ENCODE results near the gene SLC35B1. TPM values are rescaled to one million over a fixed set of nuclear protein-coding genes. Genes with fewer than 3 reads are reported as not detected.
A peak's percentile ranks its signal among the peaks of the same experiment; 100 is the strongest.

Gene SLC35B1
- total RNA-seq, 1 experiment from 2014 or later, result 44.7 TPM

- POLR2A ChIA-PET (ENCODE audit: unreplicated experiment), result no interaction called here
Measured at GRCh38 chr17:49687878-49688491, 19.8 kb downstream of the SLC35B1 start.

DNA sequence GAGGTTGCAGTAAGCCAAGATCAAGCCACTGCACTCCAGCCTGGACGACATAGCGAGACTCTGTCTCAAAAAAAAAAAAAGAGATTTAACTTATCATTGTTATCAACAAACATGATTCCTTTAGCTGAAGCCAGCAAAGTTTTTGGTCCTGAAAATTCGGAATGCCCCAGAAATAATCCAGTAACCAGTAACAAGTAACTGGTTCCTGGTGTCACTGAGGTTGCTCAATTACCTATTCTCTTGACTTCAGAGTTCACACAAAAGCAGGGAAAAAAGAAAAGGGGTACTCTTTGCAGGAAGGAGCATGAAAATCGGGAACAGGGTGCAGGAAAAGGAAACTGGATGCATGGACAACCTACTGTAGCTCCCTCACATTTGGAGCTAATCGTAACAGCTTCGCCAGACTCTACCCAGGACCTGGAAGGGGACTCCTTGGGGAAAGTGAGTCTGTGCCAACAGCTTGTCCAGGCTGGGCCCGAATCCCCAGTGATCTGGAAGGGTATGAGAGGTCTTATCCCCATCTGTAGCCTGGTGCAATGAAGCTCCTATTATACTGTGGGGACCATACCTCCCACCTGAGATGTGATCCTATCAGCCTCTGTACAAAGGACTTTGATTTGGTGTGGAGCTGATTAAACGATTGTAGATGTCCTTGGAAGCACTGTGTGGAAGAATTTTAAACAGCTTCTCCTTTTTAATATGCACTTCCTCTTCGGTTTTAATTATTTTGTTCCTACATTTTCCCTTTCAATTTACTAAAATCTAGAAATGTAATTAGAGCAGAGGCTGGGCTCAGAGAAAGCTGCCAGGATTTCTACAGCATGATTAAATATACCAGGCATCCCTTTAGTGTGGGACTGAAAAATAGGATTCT lies 26.4 kb downstream of the SLC35B1 start:
- DNase-seq, result no peak
- TF ChIP-seq EZH2 (IDR thresholded peaks at IDR 0.05; ENCODE audit: low read depth) (no peak), CTCF (conservative IDR thresholded peaks at IDR 0.05) (no peak)
- Histone ChIP-seq H3K79me2 (ENCODE audit: low read depth) (peaks cover 10% of the 10 kb centered on the region), H3K9me2 (ENCODE audit: insufficient read depth) (no peaks in the 10 kb centered on the region), H3K9me3 (ENCODE audit: insufficient read depth, low read depth) (no peaks in the 10 kb centered on the region), H3K4me3 (no peak overlapping the region), H3K4me2 (no peak overlapping the region), H4K20me1 (ENCODE audit: insufficient read depth) (peaks cover 8% of the 10 kb centered on the region; the same call in 1 of the 2 replicates), H3K4me1 (replicated peaks; ENCODE audit: insufficient read depth) (peaks cover 7% of the 10 kb centered on the region), H3F3A (ENCODE audit: insufficient read depth, low read depth) (0 out of 2 replicates have a peak, but pooled peaks cover 5% of the 10 kb centered on the region), H2AFZ (no peak overlapping the region), H3K27me3 (ENCODE audit: insufficient read depth, low read depth) (peaks cover 13% of the 10 kb centered on the region), H3K27ac (no peak overlapping the region), H3K36me3 (ENCODE audit: low read depth) (no peaks in the 10 kb centered on the region)
- ChIA-PET CTCF (no interaction called here), POLR2A (ENCODE audit: unreplicated experiment) (no interaction called here)
- BruUV-seq (replicated peaks), result no TSS peak
- intact Hi-C loops (cut with micrococcal nuclease; ENCODE audit: unreplicated experiment), result no loop called here

More at GRCh38 chr17:49687878-49688491, 19.8 kb downstream of the SLC35B1 start:
- CTCF ChIA-PET, result no interaction called here
- Histone ChIP-seq H2AFZ (no peak overlapping the region), H3K4me3 (no peak overlapping the region), H3K4me2 (0 out of 2 replicates have a peak overlapping the region, but pooled peaks have one; percentile 5), H3K27ac (no peak overlapping the region), H3K9me2 (ENCODE audit: insufficient read depth) (no peaks in the 10 kb centered on the region), H4K20me1 (ENCODE audit: insufficient read depth) (no peaks in the 10 kb centered on the region), H3F3A (ENCODE audit: insufficient read depth, low read depth) (peaks cover 16% of the 10 kb centered on the region), H3K79me2 (ENCODE audit: low read depth) (no peaks in the 10 kb centered on the region), H3K27me3 (ENCODE audit: insufficient read depth, low read depth) (peaks cover 16% of the 10 kb centered on the region; the same call in 1 of the 2 replicates), H3K9me3 (ENCODE audit: insufficient read depth, low read depth) (no peaks in the 10 kb centered on the region), H3K4me1 (replicated peaks; ENCODE audit: insufficient read depth) (no peaks in the 10 kb centered on the region), H3K36me3 (ENCODE audit: low read depth) (no peaks in the 10 kb centered on the region)
- intact Hi-C loops (cut with micrococcal nuclease; ENCODE audit: unreplicated experiment), result no loop called here
- BruUV-seq (replicated peaks), result no TSS peak
- DNase-seq, result no peak
- TF ChIP-seq EZH2 (IDR thresholded peaks at IDR 0.05; ENCODE audit: low read depth) (no peak), CTCF (conservative IDR thresholded peaks at IDR 0.05) (no peak)

DNA sequence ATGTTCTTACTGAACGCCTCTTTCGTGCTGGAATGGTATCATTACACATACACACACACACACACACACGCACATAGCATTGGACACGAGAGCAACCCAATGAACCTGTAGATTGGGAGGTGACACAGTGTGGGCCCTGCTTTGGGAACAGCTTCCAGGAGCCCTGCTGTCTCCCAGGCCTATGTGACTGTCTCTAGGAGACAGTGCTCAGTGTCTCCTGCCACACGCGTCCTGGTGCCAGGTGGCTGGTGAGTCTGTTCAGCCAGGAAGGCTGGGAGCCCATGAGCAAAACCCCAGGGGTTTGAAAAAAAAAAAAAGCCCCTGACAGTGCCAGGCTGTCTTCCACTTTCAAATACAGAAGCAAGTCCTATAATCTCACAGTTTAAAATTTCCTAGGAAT lies 27.4 kb downstream of the SLC35B1 start:
- Histone ChIP-seq H3K4me1 (replicated peaks; ENCODE audit: insufficient read depth) (peaks cover 13% of the 10 kb centered on the region), H4K20me1 (ENCODE audit: insufficient read depth) (peaks cover 13% of the 10 kb centered on the region; the same call in 1 of the 2 replicates), H3K36me3 (ENCODE audit: low read depth) (0 out of 2 replicates have a peak, but pooled peaks cover 3% of the 10 kb centered on the region), H3K27ac (no peak overlapping the region), H3F3A (ENCODE audit: insufficient read depth, low read depth) (0 out of 2 replicates have a peak, but pooled peaks cover 5% of the 10 kb centered on the region), H3K9me3 (ENCODE audit: insufficient read depth, low read depth) (no peaks in the 10 kb centered on the region), H3K9me2 (ENCODE audit: insufficient read depth) (no peaks in the 10 kb centered on the region), H2AFZ (no peak overlapping the region), H3K4me3 (no peak overlapping the region), H3K79me2 (ENCODE audit: low read depth) (peaks cover 20% of the 10 kb centered on the region), H3K4me2 (no peak overlapping the region), H3K27me3 (ENCODE audit: insufficient read depth, low read depth) (peaks cover 13% of the 10 kb centered on the region)
- no TSS peak for BruUV-seq (replicated peaks)
- DNase-seq, result no peak
- TF ChIP-seq EZH2 (IDR thresholded peaks at IDR 0.05; ENCODE audit: low read depth), result no peak
- no peak for TF ChIP-seq CTCF (conservative IDR thresholded peaks at IDR 0.05)
- POLR2A ChIA-PET (ENCODE audit: unreplicated experiment), result no interaction called here
- intact Hi-C loops (cut with micrococcal nuclease; ENCODE audit: unreplicated experiment), result no loop called here
- CTCF ChIA-PET, result no interaction called here
